ENCODE data around the gene SLC35G4.
"Not testable (repeated sequence)": the region's sequence is repeated elsewhere in the genome, so short reads cannot be mapped to it uniquely, and the experiment has no call there.

SLC35G4 gene

GRCh38 chr18:11614042-11614441 is 4.6 kb downstream of the SLC35G4 start:
- not testable (repeated sequence) for FAIRE-seq

- not testable (repeated sequence) for FAIRE-seq
Measured at GRCh38 chr18:11614981-11615380, 5.6 kb downstream of the SLC35G4 start.

- not testable (repeated sequence) for FAIRE-seq
Measured at GRCh38 chr18:11647310-11647709, 37.9 kb downstream of the SLC35G4 start.

GRCh38 chr18:11647804-11648203 is 38.4 kb downstream of the SLC35G4 start:
- FAIRE-seq = not testable (repeated sequence)

- no peak for FAIRE-seq
Measured at GRCh38 chr18:11649839-11650238, 40.4 kb downstream of the SLC35G4 start.

GRCh38 chr18:11651899-11652298 is 42.5 kb downstream of the SLC35G4 start:
- FAIRE-seq = no peak

GRCh38 chr18:11653521-11653920 is 44.1 kb downstream of the SLC35G4 start:
- FAIRE-seq = no peak

GRCh38 chr18:11654736-11655605 is 45.6 kb downstream of the SLC35G4 start:
- FAIRE-seq = no peak

GRCh38 chr18:11655606-11655932 is 46.2 kb downstream of the SLC35G4 start:
- no peak for FAIRE-seq

GRCh38 chr18:11657152-11657551 is 47.8 kb downstream of the SLC35G4 start:
- no peak for FAIRE-seq

- no peak for FAIRE-seq
Measured at GRCh38 chr18:11657554-11657953, 48.2 kb downstream of the SLC35G4 start.

- FAIRE-seq = no peak
Measured at GRCh38 chr18:11658019-11658418, 48.6 kb downstream of the SLC35G4 start.

- FAIRE-seq = no peak
Measured at GRCh38 chr18:11658989-11659388, 49.6 kb downstream of the SLC35G4 start.
